WERI-Rb-1 (cell line): Measurements from ENCODE around the gene SPAM1.

Experiments used
- DNase-seq: peaks from one replicate; pipeline ENCODE4 v3.0.0-alpha.2; 2020
- H3K27ac ChIP-seq: fragments of 250-450 bp; sonication (Bioruptor Pico); 2 replicates; pipeline ENCODE4 v1.5.1; 2020; ENCODE audit warnings: mild to moderate bottlenecking, moderate library complexity
- H3K27me3 ChIP-seq: fragments of 250-450 bp; sonication (Bioruptor Pico); 2 replicates; pipeline ENCODE4 v1.5.1; 2021; ENCODE audit warnings: mild to moderate bottlenecking, low read depth, moderate library complexity; ENCODE audit not compliant: insufficient read depth, severe bottlenecking
- H3K36me3 ChIP-seq: fragments of 250-450 bp; sonication (Bioruptor Pico); 2 replicates; pipeline ENCODE4 v1.5.1; 2020; ENCODE audit warnings: mild to moderate bottlenecking, moderate library complexity
- H3K4me3 ChIP-seq: 2 replicates; pipeline ENCODE4 v1.5.1; 2011; ENCODE audit warnings: low read depth, mild to moderate bottlenecking, control low read depth, low read length
- H3K9me3 ChIP-seq: fragments of 250-450 bp; sonication (Bioruptor Pico); 2 replicates; pipeline ENCODE4 v1.5.1; 2021; ENCODE audit warnings: mild to moderate bottlenecking, moderate library complexity; ENCODE audit not compliant: severe bottlenecking
- CTCF ChIP-seq: IDR thresholded peaks from 2 replicates; pipeline ENCODE4 v1.5.1; 2011; ENCODE audit warnings: low read depth, mild to moderate bottlenecking, control low read depth, inconsistent platforms, low read length

The SPAM1 gene

DNA sequence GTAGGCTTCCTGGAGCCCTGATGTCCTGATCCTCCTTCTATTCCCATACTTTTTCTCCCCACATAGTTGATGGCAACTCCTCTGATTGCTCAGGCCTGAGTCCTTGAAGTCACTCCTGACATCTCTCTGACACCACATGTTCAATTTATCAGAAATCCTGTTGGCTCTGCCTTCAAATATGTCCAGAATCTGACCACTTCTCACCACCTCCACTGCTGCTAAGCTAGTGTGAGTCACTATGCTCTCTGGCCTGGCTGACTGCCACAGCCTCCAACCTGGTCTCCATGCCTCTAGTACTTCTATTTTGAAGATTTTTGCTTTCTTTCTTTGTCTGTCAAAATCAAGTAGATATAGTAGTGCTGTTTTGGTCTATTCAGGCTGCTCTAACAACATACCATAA lies 54.8 kb downstream of the SPAM1 start:
- H3K4me3 ChIP-seq: no peak overlapping the region
- H3K27ac ChIP-seq: no peak overlapping the region
- H3K9me3 ChIP-seq: no peaks in the 10 kb centered on the region

GRCh38 chr7:123987445-123987844 lies 62.4 kb downstream of the SPAM1 start:
- no peak for TF ChIP-seq CTCF
- Histone ChIP-seq H3K36me3 (no peaks in the 10 kb centered on the region), H3K27me3 (no peaks in the 10 kb centered on the region), H3K4me3 (no peak overlapping the region), H3K27ac (no peak overlapping the region), H3K9me3 (no peaks in the 10 kb centered on the region)
- DNase-seq: no peak

More for the DNA sequence above, 54.8 kb downstream of the SPAM1 start:
- TF ChIP-seq CTCF: no peak
- DNase-seq: no peak
- Histone ChIP-seq H3K27me3 (no peaks in the 10 kb centered on the region), H3K36me3 (no peaks in the 10 kb centered on the region)

GRCh38 chr7:123992913-123993518 lies 68.0 kb downstream of the SPAM1 start:
- Histone ChIP-seq H3K27me3 (no peaks in the 10 kb centered on the region), H3K9me3 (no peaks in the 10 kb centered on the region), H3K4me3 (no peak overlapping the region), H3K36me3 (no peaks in the 10 kb centered on the region), H3K27ac (no peak overlapping the region)
- TF ChIP-seq CTCF: no peak
- no peak for DNase-seq

GRCh38 chr7:123993996-123994395 lies 69.0 kb downstream of the SPAM1 start:
- no peak overlapping the region for H3K27ac ChIP-seq
- no peaks in the 10 kb centered on the region for H3K36me3 ChIP-seq
- no peaks in the 10 kb centered on the region for H3K9me3 ChIP-seq
- DNase-seq: no peak
- no peaks in the 10 kb centered on the region for H3K27me3 ChIP-seq
- no peak overlapping the region for H3K4me3 ChIP-seq
- TF ChIP-seq CTCF: no peak

GRCh38 chr7:123994449-123994848 lies 69.4 kb downstream of the SPAM1 start:
- no peak overlapping the region for H3K27ac ChIP-seq
- no peak for DNase-seq
- no peak for TF ChIP-seq CTCF
- H3K9me3 ChIP-seq: no peaks in the 10 kb centered on the region
- no peaks in the 10 kb centered on the region for H3K27me3 ChIP-seq
- H3K36me3 ChIP-seq: no peaks in the 10 kb centered on the region
- H3K4me3 ChIP-seq: no peak overlapping the region
